Cerebellar nuclear complex (tissue), 1 donor: Measurements from ENCODE around the gene TSGA10.
"Not testable (repeated sequence)": the region's sequence is repeated elsewhere in the genome, so short reads cannot be mapped to it uniquely, and the experiment has no call there.

ENCODE experiments used
- DNase-seq, 2 experiments: peaks; one replicate each; lab custom pipeline; 2025; lab: John Stamatoyannopoulos, UW

The TSGA10 gene

DNA sequence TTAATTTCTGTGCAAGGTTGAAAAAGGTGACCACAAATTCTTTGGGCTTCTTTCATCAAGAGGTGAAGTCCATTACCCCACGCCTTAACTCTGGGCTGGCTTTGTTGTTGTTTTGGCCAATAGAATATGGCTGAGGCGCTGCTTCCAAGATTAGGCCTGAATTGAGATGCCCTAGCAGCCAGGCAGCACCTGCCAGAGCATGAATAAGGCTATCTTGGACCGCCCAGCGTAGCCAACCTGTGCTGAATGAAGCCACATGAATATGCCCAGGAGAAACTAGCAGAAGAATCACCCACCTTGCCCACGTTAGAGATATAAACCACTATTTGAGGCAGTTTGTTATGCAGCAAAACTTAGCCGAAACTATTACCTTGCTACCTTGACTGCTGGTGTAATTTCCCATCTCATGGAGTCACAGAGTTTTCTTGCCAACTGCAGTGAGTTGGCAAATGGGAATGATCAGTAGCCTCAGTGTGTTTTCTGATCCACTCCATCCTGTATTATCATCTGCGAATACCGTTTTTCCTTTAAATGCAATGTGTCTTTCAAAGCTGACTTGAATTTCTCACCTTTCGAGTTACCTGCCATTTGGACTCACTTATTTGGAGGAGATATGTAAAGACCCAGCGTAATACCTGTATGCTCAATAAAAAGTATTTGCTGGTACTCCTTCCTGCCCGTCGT lies 679 bp downstream of the TSGA10 start:
- peak in 1 of 2 experiments; percentile 23 for DNase-seq

- no peak for DNase-seq
Observed at GRCh38 chr2:99152199-99152895, 2.4 kb downstream of the TSGA10 start.

DNA sequence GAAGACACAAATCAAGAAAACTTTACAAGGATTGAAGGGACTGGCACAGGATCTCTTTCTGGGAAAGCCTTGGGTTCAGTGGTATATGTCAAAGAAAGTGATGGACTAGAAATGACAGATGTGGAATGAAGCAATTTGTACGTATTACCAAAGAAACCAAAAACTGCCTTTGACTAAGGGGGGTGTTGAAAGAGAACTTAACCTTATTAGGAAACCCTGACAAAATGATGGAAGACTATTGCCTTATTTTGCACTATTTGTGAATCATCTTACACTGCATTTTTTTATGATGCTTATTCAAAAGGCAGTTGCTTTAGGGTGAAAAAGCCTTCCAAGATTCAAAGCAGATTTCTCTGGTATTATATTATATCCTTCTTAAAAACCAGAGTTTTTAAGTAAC lies 4.0 kb downstream of the TSGA10 start:
- no peak for DNase-seq

DNA sequence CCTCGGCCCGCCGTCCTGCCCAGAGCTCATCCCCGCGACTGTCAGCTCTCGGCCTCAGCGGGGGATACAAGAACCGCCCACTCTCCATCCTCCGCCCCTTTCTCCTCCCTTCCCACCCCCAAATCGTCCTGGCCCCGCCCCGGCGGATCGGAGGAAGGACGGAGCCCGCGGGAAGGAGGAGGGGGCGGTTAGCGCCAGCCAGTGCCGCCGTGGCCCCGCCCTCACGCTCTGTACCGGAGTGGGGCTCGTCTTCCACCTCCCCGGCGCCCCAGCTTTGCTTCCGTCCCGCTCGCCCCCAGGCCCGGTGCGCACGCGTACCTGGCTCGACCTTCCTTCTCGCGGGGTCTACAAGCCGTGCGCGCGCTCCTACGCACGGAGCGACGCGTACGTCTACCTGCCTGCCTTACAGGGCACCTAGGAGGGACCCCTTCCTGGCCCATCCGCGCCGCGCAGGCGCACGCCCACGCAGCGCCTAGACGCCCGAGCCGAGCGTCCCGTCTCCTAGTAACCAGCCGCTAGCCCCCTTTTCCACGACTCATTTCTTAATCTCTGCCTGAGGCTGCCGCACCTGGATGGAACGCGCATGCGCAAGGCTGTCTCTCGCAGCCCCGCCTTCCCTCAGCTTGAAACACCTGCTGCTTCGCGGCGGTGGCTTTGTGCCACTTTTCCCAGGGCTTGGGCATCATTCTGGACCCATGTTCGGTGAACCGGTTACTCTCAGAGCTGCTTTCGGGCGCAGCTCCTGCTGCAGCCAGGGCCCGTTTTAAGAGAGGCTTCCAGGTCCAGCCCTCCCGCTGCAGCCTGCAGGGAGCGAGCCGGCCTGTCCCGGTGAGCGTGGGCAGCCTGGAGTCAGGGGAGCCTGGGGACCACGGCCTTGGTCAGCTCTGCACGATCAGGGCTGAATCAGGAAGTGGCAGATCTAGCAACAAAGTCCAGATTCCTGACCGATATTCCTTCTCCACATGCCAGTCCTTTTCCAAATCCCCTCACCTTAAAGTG lies 13.3 kb downstream of the TSGA10 start, which contains the start of gene C2orf15:
Gene C2orf15 (plus strand): TSS at position 598 of the 999 bp plus-strand sequence. CDS start 8,852 bp downstream, outside the sequence.
- DNase-seq: peak; percentile 84 to 95

- DNase-seq: no peak
Observed at GRCh38 chr2:99140860-99141109, 14.0 kb downstream of the TSGA10 start.

DNA sequence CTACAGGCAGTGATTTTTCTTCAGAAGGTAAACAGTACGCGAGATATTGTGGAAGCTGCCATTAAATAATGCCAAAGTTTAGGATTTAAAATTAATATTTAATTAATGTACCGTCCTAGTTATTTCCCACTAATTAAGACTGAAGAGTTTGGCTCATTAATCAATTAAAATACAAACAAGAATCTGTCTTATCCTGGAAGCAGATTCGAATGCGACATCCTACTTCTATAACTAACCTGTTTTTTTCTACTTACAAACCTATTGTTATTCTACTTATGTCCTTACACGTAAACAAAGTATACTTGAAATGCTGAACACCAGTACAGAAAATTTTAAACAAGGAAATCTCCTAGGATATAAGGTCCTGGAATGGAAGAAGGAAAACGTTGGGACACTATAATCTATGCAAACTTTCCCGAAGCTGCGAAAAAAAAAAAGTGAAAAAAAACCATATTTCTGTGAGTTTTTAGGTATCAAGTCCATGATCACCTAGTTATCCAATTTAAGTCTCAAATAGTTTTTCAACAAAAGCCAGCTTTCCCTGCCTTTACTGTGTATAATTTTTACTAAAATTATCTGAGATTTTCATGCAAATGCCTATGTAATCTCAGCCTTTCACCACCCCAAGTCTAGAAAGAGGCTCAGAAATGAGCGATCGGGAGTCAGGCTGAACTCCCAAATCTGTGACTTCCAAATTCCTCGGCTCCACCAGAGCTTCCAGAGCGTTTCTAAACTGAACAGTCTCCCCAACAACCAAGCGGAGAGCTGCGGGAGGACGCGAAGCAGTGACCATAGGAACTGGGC lies 14.5 kb downstream of the TSGA10 start:
- DNase-seq: no peak

DNA sequence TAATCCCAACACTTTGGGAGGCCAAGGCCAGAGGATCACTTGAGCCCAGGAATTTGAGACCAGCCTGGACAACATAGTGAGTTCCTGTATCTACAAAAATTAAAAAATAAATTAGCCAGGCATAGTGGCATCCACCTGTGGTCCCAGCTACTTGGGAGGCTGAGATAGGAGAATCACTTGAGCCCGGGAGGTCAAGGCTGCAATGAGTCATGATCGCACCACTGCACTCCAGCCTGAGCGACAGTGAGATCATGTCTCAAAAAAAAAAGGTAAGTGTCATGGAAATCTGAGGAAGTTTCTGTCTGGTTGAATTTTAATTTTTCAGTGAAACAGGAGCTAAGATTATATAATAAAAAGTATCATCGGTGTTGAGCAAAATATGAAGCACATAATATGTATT lies 15.7 kb downstream of the TSGA10 start:
- no peak for DNase-seq

- not testable (repeated sequence) for DNase-seq
Observed at GRCh38 chr2:99135044-99135556, 19.6 kb downstream of the TSGA10 start.

- DNase-seq: no peak
Observed at GRCh38 chr2:99127981-99128380, 26.8 kb downstream of the TSGA10 start.

- DNase-seq: no peak
Observed at GRCh38 chr2:99112617-99113016, 42.1 kb downstream of the TSGA10 start.

DNA sequence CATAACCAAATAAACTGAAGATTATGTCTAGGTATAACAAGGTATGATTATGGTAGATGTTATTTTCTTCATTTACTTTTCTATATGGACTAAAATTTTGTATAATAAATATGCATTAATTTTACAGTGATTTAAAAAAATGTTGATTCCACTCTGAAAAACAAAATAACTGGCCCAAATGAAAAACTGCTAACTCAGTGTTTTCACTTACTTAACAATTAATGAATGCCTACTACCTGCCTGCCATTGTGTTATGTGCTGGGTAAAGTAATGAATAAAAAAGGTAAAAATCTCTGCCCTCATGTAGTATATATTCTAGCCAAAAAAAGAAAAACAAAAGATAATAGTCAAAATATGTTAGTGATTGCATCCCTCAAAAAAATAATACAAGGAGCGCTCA lies 42.8 kb downstream of the TSGA10 start:
- DNase-seq: no peak

- DNase-seq: no peak
Observed at GRCh38 chr2:99111236-99111635, 43.5 kb downstream of the TSGA10 start.

- no peak for DNase-seq
Observed at GRCh38 chr2:99106913-99107312, 47.8 kb downstream of the TSGA10 start.

DNA sequence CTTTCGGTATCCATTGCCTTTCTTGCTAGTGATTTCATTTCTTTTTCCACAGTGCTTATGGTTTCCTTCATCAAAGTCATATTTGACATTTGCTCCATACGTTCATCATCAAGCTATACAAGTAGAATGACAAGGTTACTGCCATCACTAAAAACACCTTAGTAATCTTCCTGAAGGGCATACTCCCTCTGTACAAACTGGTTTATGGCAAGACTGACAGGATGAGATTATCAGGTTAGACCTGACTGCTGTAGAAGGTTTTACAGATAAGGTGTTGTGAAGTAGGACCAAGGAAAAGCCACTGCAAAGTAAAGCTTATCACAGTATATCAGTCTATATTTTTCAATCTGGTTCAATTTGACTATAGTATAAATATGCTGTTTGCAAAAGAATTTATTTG lies 50.7 kb downstream of the TSGA10 start:
- DNase-seq: no peak

DNA sequence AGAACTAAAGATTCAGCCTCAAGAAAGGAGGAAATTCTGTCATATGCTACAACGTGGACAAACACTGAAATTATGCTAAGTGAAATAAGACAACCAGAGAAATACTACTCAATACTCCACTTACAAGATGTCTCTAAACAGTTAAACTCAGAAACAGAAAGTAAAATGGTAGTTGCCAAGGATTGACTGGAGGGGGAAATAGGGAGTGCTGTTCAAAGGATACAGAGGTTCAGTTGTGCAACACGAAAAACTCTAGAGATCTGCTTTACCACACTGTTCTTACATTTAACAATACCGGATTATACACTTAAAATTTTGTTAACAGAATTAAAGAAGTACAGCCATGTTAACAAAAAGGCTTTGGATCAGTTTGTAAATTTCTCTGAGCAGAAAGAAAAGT lies 53.0 kb downstream of the TSGA10 start:
- DNase-seq: no peak

DNA sequence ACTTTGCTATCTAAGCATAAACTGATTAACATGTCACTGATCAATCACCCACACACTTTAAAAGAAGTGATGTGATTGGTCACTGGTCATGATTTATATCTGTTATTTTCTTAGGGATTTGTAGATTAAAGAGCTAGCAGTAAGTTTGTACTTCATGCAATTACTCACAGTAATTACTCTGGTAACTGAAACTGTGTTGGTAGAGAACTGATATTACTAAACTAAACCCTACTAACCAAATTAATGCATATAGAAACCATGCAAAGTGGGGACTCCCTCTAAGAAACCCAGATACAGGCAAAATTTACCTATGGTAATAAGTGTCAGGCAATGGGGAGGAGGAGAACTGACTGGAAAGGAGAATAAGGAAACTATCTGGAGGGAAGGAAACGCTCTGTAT lies 58.0 kb downstream of the TSGA10 start:
- no peak for DNase-seq

GRCh38 chr2:99088017-99088416 lies 66.7 kb downstream of the TSGA10 start:
- DNase-seq: no peak

GRCh38 chr2:99086385-99086784 lies 68.4 kb downstream of the TSGA10 start:
- DNase-seq: no peak

GRCh38 chr2:99085421-99085820 lies 69.3 kb downstream of the TSGA10 start:
- DNase-seq: no peak

- DNase-seq: no peak
Observed at GRCh38 chr2:99084256-99084655, 70.5 kb downstream of the TSGA10 start.

DNA sequence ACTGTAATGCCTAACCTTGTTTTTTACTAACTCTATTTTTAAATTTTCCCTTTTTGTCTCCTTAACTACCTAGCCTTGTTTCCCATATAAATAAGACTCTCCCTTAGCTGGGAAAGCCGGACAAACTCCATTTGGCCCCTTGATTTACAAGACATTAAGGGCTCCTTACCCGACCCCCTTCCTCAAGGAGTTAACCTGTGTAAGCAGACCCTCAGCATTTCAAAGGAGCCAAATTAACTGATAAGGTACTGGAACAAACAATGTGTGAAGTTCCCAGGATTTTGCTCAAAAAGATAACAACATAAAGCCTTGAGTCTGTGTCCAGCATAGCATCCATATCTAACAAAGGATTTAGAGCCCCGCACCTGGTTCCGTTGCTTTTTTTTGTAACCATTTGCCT lies 72.9 kb downstream of the TSGA10 start:
- no peak for DNase-seq

DNA sequence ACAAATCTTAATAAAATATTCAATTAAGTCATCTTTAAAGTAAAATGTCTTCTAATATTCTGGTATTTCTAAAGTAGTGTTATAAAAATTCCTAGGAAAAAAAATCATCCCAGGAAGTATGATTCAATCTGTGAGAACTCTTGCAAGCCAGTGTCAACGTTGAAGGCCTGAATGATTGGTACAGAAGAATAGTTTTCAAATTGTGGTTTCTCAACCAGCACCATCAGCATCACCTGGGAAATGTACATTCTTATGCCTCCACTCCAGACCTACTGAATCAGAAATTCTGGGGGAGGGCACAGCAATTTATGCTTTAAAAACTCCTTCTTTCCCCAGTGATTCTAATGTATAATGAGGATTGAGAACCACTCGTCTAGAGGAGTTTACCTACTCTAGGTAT lies 75.5 kb downstream of the TSGA10 start:
- no peak for DNase-seq
